ENCODE results near the gene DACT3. TPM values are rescaled to one million over a fixed set of nuclear protein-coding genes. Genes with fewer than 3 reads are reported as not detected.

DACT3 gene
- total and polyA plus RNA-seq, 2 of the 13 experiments (the other 11 are each of a cell fraction or from before 2014, with no cell fraction given): 0.04 TPM; not detected in 1

DNA sequence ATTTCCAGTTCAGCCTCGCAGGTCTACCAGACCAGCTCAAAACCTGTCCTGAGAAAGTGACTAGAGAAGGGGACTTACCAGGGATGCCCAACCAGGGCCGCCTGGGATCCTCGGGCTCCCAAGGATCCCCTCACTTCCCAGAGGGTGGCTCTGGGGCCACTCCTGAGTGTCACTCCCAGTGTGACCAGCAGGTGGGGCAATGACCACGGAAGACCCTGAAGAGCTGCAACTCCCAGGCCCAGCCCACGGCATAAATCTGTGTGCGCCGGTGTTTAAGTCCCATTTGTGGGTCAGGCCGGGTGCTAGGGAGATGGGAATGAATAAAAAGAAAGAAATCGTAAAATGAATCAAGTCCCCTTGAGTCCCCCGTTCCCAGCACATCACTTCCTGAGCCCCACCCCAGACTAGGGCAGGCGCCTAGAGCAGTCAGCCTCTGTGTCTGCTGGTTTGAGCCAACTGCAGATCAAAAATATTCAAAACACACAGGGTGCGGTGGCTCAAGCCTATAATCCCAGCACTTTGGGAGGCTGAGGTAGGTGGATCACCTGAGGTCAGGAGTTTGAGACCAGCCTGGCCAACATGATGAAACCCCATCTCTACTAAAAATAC lies 46.8 kb downstream of the DACT3 start:
- no peak overlapping the region for H2AFZ ChIP-seq (ENCODE audit: low read length)
- peaks cover 4 to 12% of the 10 kb centered on the region in 2 experiments; a peak in 4 of 5 replicates for H3K36me3 ChIP-seq (replicated peaks in 1 of 2; ENCODE audit: control insufficient read depth in 1 of 2, insufficient read depth in 2 of 2, low read length in 2 of 2)
- POLR2A ChIA-PET: interaction anchor here (1.3 kb wide), 2 partner anchors 11 to 47 kb away, joined by 6 to 8 read pairs; partner anchors contain the start of gene DACT3
- no peak overlapping the region for H3K27ac ChIP-seq (ENCODE audit: extremely low read length, insufficient read depth, low read length)
- DNase-seq (ENCODE audit: low spot score) (peak; percentile 61), FAIRE-seq (peak; percentile 37), ATAC-seq (peak; percentile 82)
- in situ Hi-C loops (cut with HindIII; ENCODE audit: extremely low pct_ligation_motif_present, low pct_unique_long_range_greater_than_20kb) (loop anchor here (10.0 kb wide), 1 partner anchor 51 kb away; the partner anchor contains the start of gene DACT3), intact Hi-C loops (cut with micrococcal nuclease; ENCODE audit: unreplicated experiment) (loop anchor here (1.0 kb wide), 1 partner anchor 48 kb away; no protein-coding TSS in a partner anchor)
- H3K27me3 ChIP-seq (ENCODE audit: control insufficient read depth in 1 of 2, insufficient read depth in 2 of 2, low read length in 2 of 2): peaks cover 0 to 13% of the 10 kb centered on the region in 2 experiments; a peak in 3 of 5 replicates
- no peaks in the 10 kb centered on the region for H3K9me3 ChIP-seq (ENCODE audit: low read length)
- H3K9ac ChIP-seq (ENCODE audit: insufficient read depth, low read depth, low read length): no peak overlapping the region
- BruUV-seq (replicated peaks): no TSS peak
- peaks cover 14% of the 10 kb centered on the region for H3K4me1 ChIP-seq (ENCODE audit: insufficient read depth, low read length)
- H3K4me2 ChIP-seq (ENCODE audit: low read depth, low read length): peak overlapping the region; percentile 56
- H3K79me2 ChIP-seq (ENCODE audit: insufficient read depth, low read length): no peaks in the 10 kb centered on the region
- 17% methylated on average over 6 of the region's 12 CpGs for WGBS (ENCODE audit: low lambda C conversion rate)
- CTCF ChIA-PET (ENCODE audit: low intra/inter-chr PET ratio, low total read pairs): interaction anchor here (2.6 kb wide), 1 partner anchor 47 kb away, joined by 34 read pairs; the partner anchor contains the start of gene DACT3
- peak overlapping the region in 1 of 3 experiments; percentile 13; a peak in 1 of 6 replicates for H3K4me3 ChIP-seq (replicated peaks in 1 of 3; ENCODE audit: insufficient read depth in 1 of 3, low read depth in 2 of 3, low read length in 3 of 3)
- no peaks in the 10 kb centered on the region for H4K20me1 ChIP-seq (ENCODE audit: insufficient read depth, low read length)
- no peak for TF ChIP-seq FOXO1 (CRISPR knock-in tag; IDR thresholded peaks at IDR 0.05)
- TF ChIP-seq, protein P1, sequence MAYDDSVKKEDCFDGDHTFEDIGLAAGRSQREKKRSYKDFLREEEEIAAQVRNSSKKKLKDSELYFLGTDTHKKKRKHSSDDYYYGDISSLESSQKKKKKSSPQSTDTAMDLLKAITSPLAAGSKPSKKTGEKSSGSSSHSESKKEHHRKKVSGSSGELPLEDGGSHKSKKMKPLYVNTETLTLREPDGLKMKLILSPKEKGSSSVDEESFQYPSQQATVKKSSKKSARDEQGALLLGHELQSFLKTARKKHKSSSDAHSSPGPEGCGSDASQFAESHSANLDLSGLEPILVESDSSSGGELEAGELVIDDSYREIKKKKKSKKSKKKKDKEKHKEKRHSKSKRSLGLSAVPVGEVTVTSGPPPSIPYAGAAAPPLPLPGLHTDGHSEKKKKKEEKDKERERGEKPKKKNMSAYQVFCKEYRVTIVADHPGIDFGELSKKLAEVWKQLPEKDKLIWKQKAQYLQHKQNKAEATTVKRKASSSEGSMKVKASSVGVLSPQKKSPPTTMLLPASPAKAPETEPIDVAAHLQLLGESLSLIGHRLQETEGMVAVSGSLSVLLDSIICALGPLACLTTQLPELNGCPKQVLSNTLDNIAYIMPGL (CRISPR knock-in tag; IDR thresholded peaks at IDR 0.05; ENCODE audit: borderline replicate concordance in 1 of 2, low read depth in 1 of 2): 0 out of 4 replicates have a peak, but pooled peaks of 1 of the 2 experiments have one; percentile 54
- TF ChIP-seq, protein P2, sequence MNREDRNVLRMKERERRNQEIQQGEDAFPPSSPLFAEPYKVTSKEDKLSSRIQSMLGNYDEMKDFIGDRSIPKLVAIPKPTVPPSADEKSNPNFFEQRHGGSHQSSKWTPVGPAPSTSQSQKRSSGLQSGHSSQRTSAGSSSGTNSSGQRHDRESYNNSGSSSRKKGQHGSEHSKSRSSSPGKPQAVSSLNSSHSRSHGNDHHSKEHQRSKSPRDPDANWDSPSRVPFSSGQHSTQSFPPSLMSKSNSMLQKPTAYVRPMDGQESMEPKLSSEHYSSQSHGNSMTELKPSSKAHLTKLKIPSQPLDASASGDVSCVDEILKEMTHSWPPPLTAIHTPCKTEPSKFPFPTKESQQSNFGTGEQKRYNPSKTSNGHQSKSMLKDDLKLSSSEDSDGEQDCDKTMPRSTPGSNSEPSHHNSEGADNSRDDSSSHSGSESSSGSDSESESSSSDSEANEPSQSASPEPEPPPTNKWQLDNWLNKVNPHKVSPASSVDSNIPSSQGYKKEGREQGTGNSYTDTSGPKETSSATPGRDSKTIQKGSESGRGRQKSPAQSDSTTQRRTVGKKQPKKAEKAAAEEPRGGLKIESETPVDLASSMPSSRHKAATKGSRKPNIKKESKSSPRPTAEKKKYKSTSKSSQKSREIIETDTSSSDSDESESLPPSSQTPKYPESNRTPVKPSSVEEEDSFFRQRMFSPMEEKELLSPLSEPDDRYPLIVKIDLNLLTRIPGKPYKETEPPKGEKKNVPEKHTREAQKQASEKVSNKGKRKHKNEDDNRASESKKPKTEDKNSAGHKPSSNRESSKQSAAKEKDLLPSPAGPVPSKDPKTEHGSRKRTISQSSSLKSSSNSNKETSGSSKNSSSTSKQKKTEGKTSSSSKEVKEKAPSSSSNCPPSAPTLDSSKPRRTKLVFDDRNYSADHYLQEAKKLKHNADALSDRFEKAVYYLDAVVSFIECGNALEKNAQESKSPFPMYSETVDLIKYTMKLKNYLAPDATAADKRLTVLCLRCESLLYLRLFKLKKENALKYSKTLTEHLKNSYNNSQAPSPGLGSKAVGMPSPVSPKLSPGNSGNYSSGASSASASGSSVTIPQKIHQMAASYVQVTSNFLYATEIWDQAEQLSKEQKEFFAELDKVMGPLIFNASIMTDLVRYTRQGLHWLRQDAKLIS (CRISPR knock-in tag; IDR thresholded peaks at IDR 0.05): no peak
- 0 out of 2 replicates have a peak, but pooled peaks have one; percentile 37 for TF ChIP-seq SALL1 (CRISPR knock-in tag; IDR thresholded peaks at IDR 0.05)
- no peak for TF ChIP-seq ZNF816 (CRISPR knock-in tag; IDR thresholded peaks at IDR 0.05; ENCODE audit: borderline replicate concordance)
- peak; percentile 41; the same call in 1 of the 2 replicates for TF ChIP-seq ZNF501 (CRISPR knock-in tag; IDR thresholded peaks at IDR 0.05)
- TF ChIP-seq, protein P3, sequence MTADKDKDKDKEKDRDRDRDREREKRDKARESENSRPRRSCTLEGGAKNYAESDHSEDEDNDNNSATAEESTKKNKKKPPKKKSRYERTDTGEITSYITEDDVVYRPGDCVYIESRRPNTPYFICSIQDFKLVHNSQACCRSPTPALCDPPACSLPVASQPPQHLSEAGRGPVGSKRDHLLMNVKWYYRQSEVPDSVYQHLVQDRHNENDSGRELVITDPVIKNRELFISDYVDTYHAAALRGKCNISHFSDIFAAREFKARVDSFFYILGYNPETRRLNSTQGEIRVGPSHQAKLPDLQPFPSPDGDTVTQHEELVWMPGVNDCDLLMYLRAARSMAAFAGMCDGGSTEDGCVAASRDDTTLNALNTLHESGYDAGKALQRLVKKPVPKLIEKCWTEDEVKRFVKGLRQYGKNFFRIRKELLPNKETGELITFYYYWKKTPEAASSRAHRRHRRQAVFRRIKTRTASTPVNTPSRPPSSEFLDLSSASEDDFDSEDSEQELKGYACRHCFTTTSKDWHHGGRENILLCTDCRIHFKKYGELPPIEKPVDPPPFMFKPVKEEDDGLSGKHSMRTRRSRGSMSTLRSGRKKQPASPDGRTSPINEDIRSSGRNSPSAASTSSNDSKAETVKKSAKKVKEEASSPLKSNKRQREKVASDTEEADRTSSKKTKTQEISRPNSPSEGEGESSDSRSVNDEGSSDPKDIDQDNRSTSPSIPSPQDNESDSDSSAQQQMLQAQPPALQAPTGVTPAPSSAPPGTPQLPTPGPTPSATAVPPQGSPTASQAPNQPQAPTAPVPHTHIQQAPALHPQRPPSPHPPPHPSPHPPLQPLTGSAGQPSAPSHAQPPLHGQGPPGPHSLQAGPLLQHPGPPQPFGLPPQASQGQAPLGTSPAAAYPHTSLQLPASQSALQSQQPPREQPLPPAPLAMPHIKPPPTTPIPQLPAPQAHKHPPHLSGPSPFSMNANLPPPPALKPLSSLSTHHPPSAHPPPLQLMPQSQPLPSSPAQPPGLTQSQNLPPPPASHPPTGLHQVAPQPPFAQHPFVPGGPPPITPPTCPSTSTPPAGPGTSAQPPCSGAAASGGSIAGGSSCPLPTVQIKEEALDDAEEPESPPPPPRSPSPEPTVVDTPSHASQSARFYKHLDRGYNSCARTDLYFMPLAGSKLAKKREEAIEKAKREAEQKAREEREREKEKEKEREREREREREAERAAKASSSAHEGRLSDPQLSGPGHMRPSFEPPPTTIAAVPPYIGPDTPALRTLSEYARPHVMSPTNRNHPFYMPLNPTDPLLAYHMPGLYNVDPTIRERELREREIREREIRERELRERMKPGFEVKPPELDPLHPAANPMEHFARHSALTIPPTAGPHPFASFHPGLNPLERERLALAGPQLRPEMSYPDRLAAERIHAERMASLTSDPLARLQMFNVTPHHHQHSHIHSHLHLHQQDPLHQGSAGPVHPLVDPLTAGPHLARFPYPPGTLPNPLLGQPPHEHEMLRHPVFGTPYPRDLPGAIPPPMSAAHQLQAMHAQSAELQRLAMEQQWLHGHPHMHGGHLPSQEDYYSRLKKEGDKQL (CRISPR knock-in tag; IDR thresholded peaks at IDR 0.05; ENCODE audit: low read depth): no peak
- 0 out of 2 replicates have a peak, but pooled peaks have one; percentile 31 for TF ChIP-seq BORCS8-MEF2B (CRISPR knock-in tag; IDR thresholded peaks at IDR 0.05)
- TF ChIP-seq ZFP36 (IDR thresholded peaks at IDR 0.05; ENCODE audit: borderline replicate concordance, low read depth, low read length, partially characterized antibody): peak; percentile 9
- TF ChIP-seq SMC3 (IDR thresholded peaks at IDR 0.05; ENCODE audit: low read length): peak; percentile 65
- peak; percentile 72 for TF ChIP-seq RAD21 (CRISPR knock-in tag; IDR thresholded peaks at IDR 0.05)

All from HepG2 (cell line).